NT2/D1 (cell line): ENCODE measurements around the gene ZMIZ2.

ENCODE experiments used
- DNase-seq: peaks from one replicate; pipeline ENCODE4 v3.0.0-alpha.2; 2011; ENCODE audit warnings: low read depth, low spot score
- H3K27me3 ChIP-seq: 2 replicates; pipeline ENCODE4 v1.6.0; 2011; ENCODE audit warnings: mild to moderate bottlenecking; ENCODE audit not compliant: insufficient read length, insufficient read depth
- H3K36me3 ChIP-seq: 2 replicates; pipeline ENCODE4 v1.6.1; 2011; ENCODE audit warnings: mild to moderate bottlenecking, low read length, mixed read lengths; ENCODE audit not compliant: insufficient read depth, insufficient read length
- H3K4me1 ChIP-seq: 2 replicates; pipeline ENCODE4 v1.5.1; 2011; ENCODE audit not compliant: insufficient read depth, insufficient read length
- H3K4me3 ChIP-seq: 2 replicates; pipeline ENCODE4 v1.5.1; 2011; ENCODE audit warnings: low read depth; ENCODE audit not compliant: insufficient read length
- H3K9ac ChIP-seq: 2 replicates; pipeline ENCODE4 v1.6.0; 2011; ENCODE audit warnings: low read depth; ENCODE audit not compliant: insufficient read length
- H3K9me3 ChIP-seq: 2 replicates; pipeline ENCODE4 v1.5.1; 2011; ENCODE audit warnings: mild to moderate bottlenecking, low read length; ENCODE audit not compliant: insufficient read depth
- SUZ12 ChIP-seq: IDR thresholded peaks from 2 replicates; pipeline ENCODE4 v1.6.1; 2011; ENCODE audit not compliant: insufficient read length, insufficient read depth; ENCODE audit errors: extremely low read depth
- YY1 ChIP-seq: IDR thresholded peaks from 2 replicates; pipeline ENCODE4 v1.6.1; 2011; ENCODE audit not compliant: insufficient read length, insufficient read depth
- ZNF274 ChIP-seq: IDR thresholded peaks from 2 replicates; pipeline ENCODE4 v1.6.1; 2011; ENCODE audit warnings: mild to moderate bottlenecking, low read depth, low read length

Gene ZMIZ2

GRCh38 chr7:44740055-44740454 is 8.6 kb upstream of the ZMIZ2 start:
- Histone ChIP-seq H3K9me3 (no peaks in the 10 kb centered on the region), H3K9ac (no peak overlapping the region), H3K36me3 (no peaks in the 10 kb centered on the region), H3K4me3 (no peak overlapping the region), H3K4me1 (peaks cover 6% of the 10 kb centered on the region), H3K27me3 (no peaks in the 10 kb centered on the region)
- no peak for DNase-seq
- TF ChIP-seq SUZ12 (no peak), ZNF274 (no peak), YY1 (no peak)

GRCh38 chr7:44743750-44744149 is 4.9 kb upstream of the ZMIZ2 start:
- DNase-seq = no peak
- TF ChIP-seq YY1 = no peak
- TF ChIP-seq SUZ12 = no peak
- H3K9me3 ChIP-seq = no peaks in the 10 kb centered on the region

GRCh38 chr7:44748948-44749731 is 493 bp downstream of the ZMIZ2 start:
- Histone ChIP-seq H3K4me1 (peaks cover 7% of the 10 kb centered on the region), H3K27me3 (peaks cover 5% of the 10 kb centered on the region), H3K36me3 (peaks cover 10% of the 10 kb centered on the region), H3K4me3 (peak overlapping the region; percentile 84), H3K9ac (peak overlapping the region; percentile 82), H3K9me3 (no peaks in the 10 kb centered on the region)
- TF ChIP-seq ZNF274 (no peak), SUZ12 (no peak), YY1 (no peak)
- DNase-seq = no peak

More at GRCh38 chr7:44743750-44744149, 4.9 kb upstream of the ZMIZ2 start:
- H3K9ac ChIP-seq = no peak overlapping the region
- no peaks in the 10 kb centered on the region for H3K36me3 ChIP-seq
- H3K4me1 ChIP-seq = peaks cover 3% of the 10 kb centered on the region
- no peaks in the 10 kb centered on the region for H3K27me3 ChIP-seq
- H3K4me3 ChIP-seq = no peak overlapping the region

GRCh38 chr7:44749992-44750391 is 1.3 kb downstream of the ZMIZ2 start:
- peaks cover 5% of the 10 kb centered on the region for H3K27me3 ChIP-seq
- no peak for TF ChIP-seq SUZ12
- H3K9ac ChIP-seq = peak overlapping the region; percentile 82
- H3K4me3 ChIP-seq = no peak overlapping the region
- peaks cover 10% of the 10 kb centered on the region for H3K36me3 ChIP-seq
- no peaks in the 10 kb centered on the region for H3K9me3 ChIP-seq
- H3K4me1 ChIP-seq = peaks cover 7% of the 10 kb centered on the region
- no peak for DNase-seq

GRCh38 chr7:44750424-44750823 is 1.8 kb downstream of the ZMIZ2 start:
- TF ChIP-seq SUZ12 = no peak
- TF ChIP-seq YY1 = no peak
- no peak for TF ChIP-seq ZNF274

GRCh38 chr7:44750921-44751571 is 2.4 kb downstream of the ZMIZ2 start:
- DNase-seq = no peak
- no peak overlapping the region for H3K4me3 ChIP-seq
- peaks cover 17% of the 10 kb centered on the region for H3K4me1 ChIP-seq
- peaks cover 18% of the 10 kb centered on the region for H3K36me3 ChIP-seq
- peak overlapping the region; percentile 58 for H3K9ac ChIP-seq
- no peak for TF ChIP-seq YY1
- no peak for TF ChIP-seq SUZ12
- no peak for TF ChIP-seq ZNF274
- peaks cover 5% of the 10 kb centered on the region for H3K27me3 ChIP-seq
- H3K9me3 ChIP-seq = no peaks in the 10 kb centered on the region

More at GRCh38 chr7:44750424-44750823, 1.8 kb downstream of the ZMIZ2 start:
- H3K36me3 ChIP-seq = peaks cover 13% of the 10 kb centered on the region
- no peaks in the 10 kb centered on the region for H3K9me3 ChIP-seq
- peaks cover 11% of the 10 kb centered on the region for H3K4me1 ChIP-seq
- peaks cover 5% of the 10 kb centered on the region for H3K27me3 ChIP-seq
- no peak overlapping the region for H3K4me3 ChIP-seq
- H3K9ac ChIP-seq = no peak overlapping the region
- DNase-seq = no peak

- Histone ChIP-seq H3K36me3 (peaks cover 34% of the 10 kb centered on the region), H3K9me3 (no peaks in the 10 kb centered on the region), H3K9ac (no peak overlapping the region), H3K4me3 (no peak overlapping the region), H3K4me1 (peaks cover 24% of the 10 kb centered on the region), H3K27me3 (peaks cover 5% of the 10 kb centered on the region)
- no peak for DNase-seq
- TF ChIP-seq YY1 = no peak
- TF ChIP-seq SUZ12 = no peak
- no peak for TF ChIP-seq ZNF274
Measured at GRCh38 chr7:44752822-44753221, 4.2 kb downstream of the ZMIZ2 start.
